GM19397 (cell line): ENCODE results near the gene OR9G1.
"Not testable (repeated sequence)": the region's sequence is repeated elsewhere in the genome, so short reads cannot be mapped to it uniquely, and the experiment has no call there.

ENCODE experiments used
- ATAC-seq: cut with Tn5 transposase; IDR thresholded peaks from one replicate; pipeline ENCODE4 v1.9.1; 2021; ENCODE audit warnings: mild to moderate bottlenecking, moderate library complexity; ENCODE audit not compliant: unreplicated experiment

OR9G1 gene

DNA sequence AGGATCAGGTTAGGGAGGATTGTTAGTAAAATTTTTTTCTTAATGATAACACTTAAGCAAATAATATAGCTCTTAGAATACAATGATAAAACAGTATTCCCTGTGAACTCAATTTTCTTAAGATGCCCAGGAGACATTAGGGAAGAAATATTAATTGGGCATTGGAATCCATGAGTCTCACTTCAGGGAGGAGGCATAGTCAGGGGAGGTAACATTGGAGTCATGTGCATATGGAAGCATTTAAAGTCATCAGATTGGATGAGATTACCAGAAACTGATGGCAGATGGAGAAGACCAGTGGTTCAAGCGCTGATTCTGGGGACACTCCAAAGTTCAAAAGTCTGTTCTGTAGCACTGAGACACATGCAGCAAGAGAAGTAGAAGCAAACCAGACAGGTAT is at the start of gene OR9G1:
Gene OR9G1, plus strand, starts transcription at position 301 of the 400 bp plus-strand sequence. CDS start 1,293 bp downstream, outside the sequence.
- no peak for ATAC-seq

GRCh38 chr11:56659755-56660154 is 39.1 kb upstream of the OR9G1 start:
- ATAC-seq: no peak

DNA sequence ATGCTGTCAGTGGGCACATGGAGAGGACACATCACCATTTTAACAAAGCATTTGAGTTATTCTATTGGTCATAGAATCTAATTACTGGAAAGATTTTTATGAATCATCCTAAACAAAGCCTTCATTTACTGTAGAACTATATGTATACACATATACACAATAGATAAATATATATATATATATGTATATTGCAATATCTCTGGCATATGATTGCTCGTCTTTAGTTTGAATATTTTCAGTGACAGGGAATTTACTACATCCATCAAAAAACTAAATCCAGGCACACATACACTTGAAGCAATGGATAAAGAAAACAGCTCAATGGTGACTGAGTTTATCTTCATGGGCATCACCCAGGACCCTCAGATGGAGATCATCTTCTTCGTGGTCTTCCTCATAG is 35.5 kb upstream of the OR9G1 start, which contains the start of gene OR5AR1:
Gene OR5AR1, plus strand, starts transcription at position 301 of the 400 bp plus-strand sequence. Its CDS starts 0 bp downstream, at position 301.
- no peak for ATAC-seq

DNA sequence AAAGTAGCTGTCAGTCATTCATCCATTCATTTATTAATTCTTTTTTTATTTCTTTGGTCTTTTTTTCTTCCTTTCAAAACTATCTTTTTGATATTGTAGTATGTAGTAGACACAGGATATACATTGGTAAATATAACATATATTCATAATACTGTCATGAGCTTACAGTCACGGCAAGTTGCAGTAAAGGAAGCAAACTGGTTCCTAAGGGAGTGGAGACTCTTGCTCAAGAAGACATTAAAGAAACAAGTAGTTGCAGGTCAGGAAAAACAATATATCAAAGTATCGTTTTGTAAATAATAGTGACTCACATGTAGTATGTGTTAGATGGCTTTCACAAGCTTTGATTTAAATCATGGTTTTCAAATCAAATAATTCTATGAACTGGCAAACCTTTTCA is 27.9 kb upstream of the OR9G1 start:
- no peak for ATAC-seq

- ATAC-seq: no peak
These were observed 10.3 kb upstream of the OR9G1 start for GRCh38 chr11:56688554-56689100.

DNA sequence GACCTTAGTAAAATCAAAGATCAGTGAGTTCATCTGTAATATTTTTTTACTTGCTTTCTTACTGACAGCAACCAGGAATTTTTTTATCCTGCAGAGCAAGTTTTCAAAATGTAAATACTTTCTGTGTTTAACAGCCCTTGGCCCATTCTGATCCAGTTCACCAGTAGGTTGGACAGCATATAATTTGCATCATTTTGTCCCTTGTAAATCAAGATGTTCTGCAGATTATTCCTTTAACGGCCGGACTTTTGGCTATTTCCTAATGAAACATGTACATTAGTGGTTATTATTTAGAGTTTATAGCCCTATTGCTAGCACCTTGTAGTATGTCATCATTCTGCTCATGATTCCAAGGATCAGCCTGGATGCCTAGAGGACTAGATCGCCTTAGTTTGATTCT is 7.7 kb upstream of the OR9G1 start:
- not testable (repeated sequence) for ATAC-seq

GRCh38 chr11:56693428-56693827 is 5.5 kb upstream of the OR9G1 start:
- no peak for ATAC-seq

- ATAC-seq: no peak
These were observed 1.5 kb downstream of the OR9G1 start for GRCh38 chr11:56700242-56700913.

DNA sequence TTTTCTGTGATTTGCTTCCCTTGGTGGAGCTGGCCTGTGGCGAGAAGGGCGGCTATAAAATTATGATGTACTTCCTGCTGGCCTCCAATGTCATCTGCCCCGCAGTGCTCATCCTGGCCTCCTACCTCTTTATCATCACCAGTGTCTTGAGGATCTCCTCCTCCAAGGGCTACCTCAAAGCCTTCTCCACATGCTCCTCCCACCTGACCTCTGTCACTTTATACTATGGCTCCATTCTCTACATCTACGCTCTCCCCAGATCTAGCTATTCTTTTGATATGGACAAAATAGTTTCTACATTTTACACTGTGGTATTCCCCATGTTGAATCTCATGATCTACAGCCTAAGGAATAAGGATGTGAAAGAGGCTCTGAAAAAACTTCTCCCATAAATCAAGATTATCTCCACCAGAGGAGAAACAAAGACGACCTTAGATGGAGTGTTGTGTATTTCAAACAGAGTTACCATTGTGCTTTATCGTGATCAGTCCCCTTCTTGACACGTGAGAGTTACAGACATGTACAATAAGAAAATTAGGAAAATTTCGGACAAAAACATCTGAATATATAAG is 2.1 kb downstream of the OR9G1 start:
- no peak for ATAC-seq

- no peak for ATAC-seq
These were observed 7.0 kb downstream of the OR9G1 start for GRCh38 chr11:56705784-56706396.

DNA sequence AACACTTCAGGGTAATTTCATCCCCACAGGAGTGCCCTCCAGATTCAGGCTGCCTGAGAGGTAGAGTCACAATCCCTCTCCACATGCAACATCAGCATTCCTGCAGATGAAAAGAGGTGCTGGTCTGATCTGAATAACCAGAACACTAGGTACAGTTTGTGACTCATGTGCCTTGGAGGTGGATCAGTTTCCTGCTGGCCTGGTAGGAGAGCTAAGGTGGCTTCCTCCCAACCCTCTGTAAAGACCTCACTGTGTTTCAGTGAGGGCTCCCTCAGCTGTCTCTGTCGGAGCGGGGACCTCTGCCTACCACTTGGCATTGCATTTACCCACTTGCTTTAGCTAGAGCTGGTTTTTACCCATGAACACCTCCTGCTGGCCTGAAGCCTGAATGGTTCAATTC is 7.6 kb downstream of the OR9G1 start:
- ATAC-seq: no peak

DNA sequence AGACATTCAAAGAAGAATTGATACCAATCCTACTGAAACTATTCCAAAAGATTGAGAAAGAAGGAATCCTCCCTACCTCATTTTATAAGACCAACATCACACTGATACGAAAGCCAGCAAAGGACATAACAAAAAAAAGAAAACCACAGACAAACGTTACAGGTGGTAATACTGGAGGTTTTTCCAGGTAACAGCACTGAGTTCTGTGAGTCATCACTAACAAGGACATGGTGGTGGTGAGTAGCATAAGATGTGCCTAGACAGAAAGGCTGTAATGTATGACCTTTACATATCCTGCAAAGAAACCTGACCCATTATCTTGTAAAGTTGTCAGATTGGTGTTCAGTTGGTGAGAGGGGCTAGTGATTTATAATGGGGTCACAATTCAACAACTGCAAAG is 15.3 kb downstream of the OR9G1 start:
- no peak for ATAC-seq

- no peak for ATAC-seq
These were observed 17.5 kb downstream of the OR9G1 start for GRCh38 chr11:56716379-56716854.

DNA sequence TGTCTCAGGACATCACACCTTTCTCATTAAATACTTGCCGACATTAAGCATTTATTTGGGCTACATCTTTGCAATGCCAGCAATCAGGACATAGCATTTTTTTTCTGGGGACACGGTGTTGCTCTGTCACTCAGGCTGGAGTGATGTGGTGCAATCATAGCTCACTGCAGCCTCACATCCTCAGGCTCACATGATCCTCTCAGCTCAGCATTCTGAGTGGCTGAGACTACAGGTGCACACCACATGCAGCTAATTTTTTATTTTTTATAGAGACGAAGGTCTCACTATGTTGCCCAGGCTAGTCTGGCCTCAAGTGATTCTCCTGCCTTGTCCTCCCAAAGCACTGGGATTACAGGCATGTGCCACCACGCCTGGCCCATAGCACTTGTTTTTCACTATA is 21.6 kb downstream of the OR9G1 start:
- no peak for ATAC-seq

GRCh38 chr11:56740107-56740506 is 41.2 kb downstream of the OR9G1 start:
- no peak for ATAC-seq

- ATAC-seq: no peak
These were observed 42.0 kb downstream of the OR9G1 start for GRCh38 chr11:56740886-56741285.

GRCh38 chr11:56748597-56748996 is 49.7 kb downstream of the OR9G1 start, which contains the start of gene OR9G4:
Gene OR9G4 (minus strand): TSS chr11:56748697. CDS start chr11:56743766, 4,931 bp downstream.
- no peak for ATAC-seq

- ATAC-seq: no peak
These were observed 51.3 kb downstream of the OR9G1 start for GRCh38 chr11:56750190-56750589.

- ATAC-seq: no peak
These were observed 52.6 kb downstream of the OR9G1 start for GRCh38 chr11:56751480-56751879.
